Osteocyte (in vitro differentiated cells): Measurements from ENCODE around the gene CLEC1B. TPM values are rescaled to one million over a fixed set of nuclear protein-coding genes. Genes with fewer than 3 reads are reported as not detected.

Source experiments
- DNase-seq: peaks from one replicate; pipeline ENCODE4 v3.0.0; 2021; ENCODE audit warnings: mixed read lengths; ENCODE audit not compliant: unreplicated experiment; ENCODE audit errors: extremely low spot score
- H3K27ac Mint-ChIP-seq: one replicate; pipeline ENCODE4 v1.8.0; 2021; ENCODE audit warnings: mild to moderate bottlenecking, mixed read lengths; ENCODE audit not compliant: unreplicated experiment
- H3K27me3 Mint-ChIP-seq: one replicate; pipeline ENCODE4 v1.8.0; 2021; ENCODE audit warnings: mixed read lengths; ENCODE audit not compliant: unreplicated experiment
- H3K36me3 Mint-ChIP-seq: one replicate; pipeline ENCODE4 v1.8.0; 2021; ENCODE audit warnings: mixed read lengths; ENCODE audit not compliant: unreplicated experiment
- H3K4me1 Mint-ChIP-seq: one replicate; pipeline ENCODE4 v1.8.0; 2021; ENCODE audit warnings: mixed read lengths; ENCODE audit not compliant: unreplicated experiment
- H3K4me3 Mint-ChIP-seq: one replicate; pipeline ENCODE4 v1.8.0; 2021; ENCODE audit warnings: mild to moderate bottlenecking, moderate library complexity, mixed read lengths; ENCODE audit not compliant: unreplicated experiment
- H3K9me3 Mint-ChIP-seq: one replicate; pipeline ENCODE4 v1.8.0; 2021; ENCODE audit warnings: mixed read lengths; ENCODE audit not compliant: unreplicated experiment
- CTCF ChIP-seq: fragments of 200-600 bp; sonication (generic); IDR thresholded peaks from 2 replicates; pipeline ENCODE4 v1.5.0; 2021; ENCODE audit warnings: antibody characterized with exemption, mild to moderate bottlenecking, moderate library complexity
- long read RNA-seq: library from polyadenylated mRNA; unstranded; transcript quantifications from one replicate; pipeline ENCODE4 v2.0.0, GENCODE V29; 2021
- total RNA-seq: library from RNA; stranded (reverse); gene quantifications from 2 replicates; pipeline ENCODE4 v1.2.1, GENCODE V29; 2021

CLEC1B gene
- not detected in 2 replicates for total RNA-seq
- long read RNA-seq: 0 reads

- no peak within 1 kb of the TSS for H3K4me3 Mint-ChIP-seq
- no peak for DNase-seq
- no peaks in the 10 kb centered on the region for H3K4me1 Mint-ChIP-seq
Observed at GRCh38 chr12:9999016-9999415, at the start of gene CLEC1B. Gene CLEC1B (minus strand): TSS chr12:9999121. CDS start chr12:9999100, 21 bp downstream.

DNA sequence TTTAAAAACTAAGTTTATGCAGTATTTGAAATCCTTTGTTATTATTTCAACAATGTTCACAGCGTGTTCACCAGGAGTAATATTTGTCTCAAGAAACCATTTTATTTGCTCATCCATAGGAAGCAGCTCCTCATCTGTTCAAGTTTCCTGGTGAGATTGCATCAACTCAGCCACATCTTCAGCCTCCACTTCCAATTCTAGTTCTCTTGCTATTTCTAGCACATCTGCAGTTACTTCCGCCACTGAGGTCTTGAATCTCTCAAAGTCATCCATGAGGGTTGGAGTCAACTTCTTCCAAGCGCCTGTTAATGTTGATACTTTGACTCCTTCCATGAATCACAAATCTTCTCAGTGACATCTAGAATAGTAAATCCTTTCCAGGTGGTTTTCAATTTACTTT, 49.6 kb upstream of the CLEC1B start:
- Mint-ChIP-seq H3K36me3 (no peaks in the 10 kb centered on the region), H3K27ac (no peak overlapping the region), H3K4me3 (no peak overlapping the region), H3K4me1 (no peaks in the 10 kb centered on the region), H3K9me3 (no peaks in the 10 kb centered on the region), H3K27me3 (peaks cover 10% of the 10 kb centered on the region)
- DNase-seq: no peak
- TF ChIP-seq CTCF: no peak

More at GRCh38 chr12:9999016-9999415, at the start of gene CLEC1B:
- Mint-ChIP-seq H3K36me3 (no peaks in the 10 kb centered on the region), H3K9me3 (no peaks in the 10 kb centered on the region), H3K27ac (no peak within 1 kb of the TSS), H3K27me3 (peaks cover 27% of the 10 kb centered on the region)
- TF ChIP-seq CTCF: no peak

GRCh38 chr12:10042167-10042566, 43.2 kb upstream of the CLEC1B start:
- no peaks in the 10 kb centered on the region for H3K9me3 Mint-ChIP-seq
- H3K27ac Mint-ChIP-seq: no peak overlapping the region
- no peaks in the 10 kb centered on the region for H3K36me3 Mint-ChIP-seq
- peaks cover 21% of the 10 kb centered on the region for H3K27me3 Mint-ChIP-seq
- no peaks in the 10 kb centered on the region for H3K4me1 Mint-ChIP-seq
- no peak overlapping the region for H3K4me3 Mint-ChIP-seq
- DNase-seq: no peak
- no peak for TF ChIP-seq CTCF

- no peak for DNase-seq
- H3K4me3 Mint-ChIP-seq: no peak overlapping the region
- H3K27me3 Mint-ChIP-seq: no peaks in the 10 kb centered on the region
- peaks cover 11% of the 10 kb centered on the region for H3K4me1 Mint-ChIP-seq
- no peaks in the 10 kb centered on the region for H3K9me3 Mint-ChIP-seq
- peak; percentile 54 for TF ChIP-seq CTCF
- no peaks in the 10 kb centered on the region for H3K36me3 Mint-ChIP-seq
- H3K27ac Mint-ChIP-seq: no peak overlapping the region
Observed at GRCh38 chr12:10033783-10034545, 35.0 kb upstream of the CLEC1B start.

DNA sequence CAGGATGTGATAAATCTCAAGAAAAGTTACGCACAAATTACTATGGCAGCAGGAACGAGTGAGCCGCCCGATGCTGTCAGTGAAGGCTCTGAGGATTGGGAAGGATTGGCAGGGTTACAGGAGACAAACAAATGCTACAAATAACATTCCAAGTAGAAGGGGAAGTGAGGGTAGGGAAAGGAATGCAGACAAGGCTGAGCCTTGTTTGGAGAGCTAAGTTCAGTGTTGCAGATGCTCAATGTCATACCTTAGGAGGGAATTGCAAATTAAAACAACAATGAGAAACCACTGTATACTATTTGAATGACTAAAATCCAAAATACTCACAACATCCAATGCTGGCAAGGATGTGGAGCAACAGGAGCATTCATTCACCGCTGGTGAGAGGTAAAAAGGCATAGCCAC, 32.9 kb upstream of the CLEC1B start:
- no peak for TF ChIP-seq CTCF
- Mint-ChIP-seq H3K4me1 (peaks cover 11% of the 10 kb centered on the region), H3K9me3 (no peaks in the 10 kb centered on the region), H3K4me3 (no peak overlapping the region), H3K27ac (peak overlapping the region; percentile 29), H3K36me3 (no peaks in the 10 kb centered on the region), H3K27me3 (no peaks in the 10 kb centered on the region)
- DNase-seq: no peak
